ENCODE data around the gene CCDC188.

- TF ChIP-seq CTCF (conservative IDR thresholded peaks at IDR 0.05; ENCODE audit: low read depth, low read length) (no peak), EZH2 (IDR thresholded peaks at IDR 0.05; ENCODE audit: low read length, unreplicated experiment) (no peak), EZH2phosphoT487 (IDR thresholded peaks at IDR 0.05; ENCODE audit: borderline replicate concordance, low read length) (no peak)
Measured at GRCh38 chr22:20183101-20183500, 32.2 kb upstream of the CCDC188 start.

Measured in PC-3 (cell line).